ENCODE data around the gene PLXDC1. TPM values are rescaled to one million over a fixed set of nuclear protein-coding genes. Genes with fewer than 3 reads are reported as not detected.

The PLXDC1 gene
- total and polyA plus RNA-seq, 2 of the 13 experiments (the other 11 are each of a cell fraction or from before 2014, with no cell fraction given) = not detected

DNA sequence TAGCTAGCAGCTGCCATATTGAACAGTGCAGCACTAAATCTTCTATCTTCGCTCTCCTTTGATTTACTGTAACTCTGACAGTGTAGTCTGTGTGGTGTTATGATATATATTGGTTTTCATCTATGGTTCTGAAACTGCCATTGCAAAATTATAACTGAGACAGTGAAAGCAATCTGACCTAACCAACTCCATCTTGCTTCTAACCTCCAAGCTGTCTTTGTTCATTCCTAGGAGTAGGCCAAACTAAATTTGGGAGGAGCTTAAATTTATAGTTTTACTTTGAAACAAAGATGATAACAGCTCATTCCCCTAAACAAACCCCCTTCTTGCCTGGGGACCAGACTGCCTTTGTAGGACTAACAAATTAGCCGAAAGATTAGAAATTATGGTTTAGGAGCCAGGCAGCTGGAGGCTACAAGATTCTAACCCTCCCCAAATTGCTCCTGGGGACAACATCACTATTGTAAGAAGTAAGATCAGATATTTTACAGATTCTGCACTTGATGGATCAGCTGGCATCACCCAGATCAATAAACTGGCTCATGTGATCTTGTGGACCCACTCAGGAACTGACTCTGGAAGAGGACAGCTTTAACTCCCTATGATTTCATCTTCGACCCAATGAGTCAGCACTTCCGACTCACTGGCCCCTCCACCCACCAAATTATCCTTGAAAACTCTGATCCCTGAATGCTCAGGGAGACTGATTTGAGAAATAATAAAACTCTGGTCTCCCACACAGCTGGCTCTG is 137.2 kb downstream of the PLXDC1 start (continued):
- TF ChIP-seq KLF16 (CRISPR knock-in tag; IDR thresholded peaks at IDR 0.05) (no peak), RFX5 (IDR thresholded peaks at IDR 0.05; ENCODE audit: low read depth, low read length) (no peak), CHD2 (IDR thresholded peaks at IDR 0.05; ENCODE audit: low read depth, low read length) (no peak), ZFP62 (CRISPR knock-in tag; IDR thresholded peaks at IDR 0.05) (no peak), NFE2 (CRISPR knock-in tag; IDR thresholded peaks at IDR 0.05) (peak; percentile 65; the same call in 1 of the 2 replicates), FOSL2 (CRISPR knock-in tag; IDR thresholded peaks at IDR 0.05) (peak; percentile 79), ZNF782 (CRISPR knock-in tag; IDR thresholded peaks at IDR 0.05; ENCODE audit: borderline replicate concordance) (no peak), ATF7 (IDR thresholded peaks at IDR 0.05) (no peak), ATF7 (CRISPR knock-in tag; IDR thresholded peaks at IDR 0.05) (no peak), ZBTB42 (CRISPR knock-in tag; IDR thresholded peaks at IDR 0.05) (no peak), ZNF678 (CRISPR knock-in tag; IDR thresholded peaks at IDR 0.05) (no peak), KDM3A (CRISPR knock-in tag; IDR thresholded peaks at IDR 0.05; ENCODE audit: low read depth) (no peak), GATAD2A (CRISPR knock-in tag; IDR thresholded peaks at IDR 0.05) (peak; percentile 12; the same call in 1 of the 2 replicates), CHCHD3 (CRISPR knock-in tag; IDR thresholded peaks at IDR 0.05) (no peak), ZNF10 (CRISPR knock-in tag; IDR thresholded peaks at IDR 0.05; ENCODE audit: borderline replicate concordance, low read depth) (no peak)
- TF ChIP-seq, protein P1, sequence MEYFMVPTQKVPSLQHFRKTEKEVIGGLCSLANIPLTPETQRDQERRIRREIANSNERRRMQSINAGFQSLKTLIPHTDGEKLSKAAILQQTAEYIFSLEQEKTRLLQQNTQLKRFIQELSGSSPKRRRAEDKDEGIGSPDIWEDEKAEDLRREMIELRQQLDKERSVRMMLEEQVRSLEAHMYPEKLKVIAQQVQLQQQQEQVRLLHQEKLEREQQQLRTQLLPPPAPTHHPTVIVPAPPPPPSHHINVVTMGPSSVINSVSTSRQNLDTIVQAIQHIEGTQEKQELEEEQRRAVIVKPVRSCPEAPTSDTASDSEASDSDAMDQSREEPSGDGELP (IDR thresholded peaks at IDR 0.05; ENCODE audit: borderline replicate concordance, low read depth) = peak; percentile 66
- TF ChIP-seq, protein P2, sequence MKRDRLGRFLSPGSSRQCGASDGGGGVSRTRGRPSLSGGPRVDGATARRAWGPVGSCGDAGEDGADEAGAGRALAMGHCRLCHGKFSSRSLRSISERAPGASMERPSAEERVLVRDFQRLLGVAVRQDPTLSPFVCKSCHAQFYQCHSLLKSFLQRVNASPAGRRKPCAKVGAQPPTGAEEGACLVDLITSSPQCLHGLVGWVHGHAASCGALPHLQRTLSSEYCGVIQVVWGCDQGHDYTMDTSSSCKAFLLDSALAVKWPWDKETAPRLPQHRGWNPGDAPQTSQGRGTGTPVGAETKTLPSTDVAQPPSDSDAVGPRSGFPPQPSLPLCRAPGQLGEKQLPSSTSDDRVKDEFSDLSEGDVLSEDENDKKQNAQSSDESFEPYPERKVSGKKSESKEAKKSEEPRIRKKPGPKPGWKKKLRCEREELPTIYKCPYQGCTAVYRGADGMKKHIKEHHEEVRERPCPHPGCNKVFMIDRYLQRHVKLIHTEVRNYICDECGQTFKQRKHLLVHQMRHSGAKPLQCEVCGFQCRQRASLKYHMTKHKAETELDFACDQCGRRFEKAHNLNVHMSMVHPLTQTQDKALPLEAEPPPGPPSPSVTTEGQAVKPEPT (CRISPR knock-in tag; IDR thresholded peaks at IDR 0.05; ENCODE audit: low read depth) = no peak
- TF ChIP-seq, protein P3, sequence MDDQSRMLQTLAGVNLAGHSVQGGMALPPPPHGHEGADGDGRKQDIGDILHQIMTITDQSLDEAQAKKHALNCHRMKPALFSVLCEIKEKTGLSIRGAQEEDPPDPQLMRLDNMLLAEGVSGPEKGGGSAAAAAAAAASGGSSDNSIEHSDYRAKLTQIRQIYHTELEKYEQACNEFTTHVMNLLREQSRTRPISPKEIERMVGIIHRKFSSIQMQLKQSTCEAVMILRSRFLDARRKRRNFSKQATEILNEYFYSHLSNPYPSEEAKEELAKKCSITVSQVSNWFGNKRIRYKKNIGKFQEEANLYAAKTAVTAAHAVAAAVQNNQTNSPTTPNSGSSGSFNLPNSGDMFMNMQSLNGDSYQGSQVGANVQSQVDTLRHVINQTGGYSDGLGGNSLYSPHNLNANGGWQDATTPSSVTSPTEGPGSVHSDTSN (CRISPR knock-in tag; IDR thresholded peaks at IDR 0.05; ENCODE audit: borderline replicate concordance) = no peak
- TF ChIP-seq, protein P4, sequence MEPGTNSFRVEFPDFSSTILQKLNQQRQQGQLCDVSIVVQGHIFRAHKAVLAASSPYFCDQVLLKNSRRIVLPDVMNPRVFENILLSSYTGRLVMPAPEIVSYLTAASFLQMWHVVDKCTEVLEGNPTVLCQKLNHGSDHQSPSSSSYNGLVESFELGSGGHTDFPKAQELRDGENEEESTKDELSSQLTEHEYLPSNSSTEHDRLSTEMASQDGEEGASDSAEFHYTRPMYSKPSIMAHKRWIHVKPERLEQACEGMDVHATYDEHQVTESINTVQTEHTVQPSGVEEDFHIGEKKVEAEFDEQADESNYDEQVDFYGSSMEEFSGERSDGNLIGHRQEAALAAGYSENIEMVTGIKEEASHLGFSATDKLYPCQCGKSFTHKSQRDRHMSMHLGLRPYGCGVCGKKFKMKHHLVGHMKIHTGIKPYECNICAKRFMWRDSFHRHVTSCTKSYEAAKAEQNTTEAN (CRISPR knock-in tag; conservative IDR thresholded peaks at IDR 0.05) = no peak
- TF ChIP-seq, protein P5, sequence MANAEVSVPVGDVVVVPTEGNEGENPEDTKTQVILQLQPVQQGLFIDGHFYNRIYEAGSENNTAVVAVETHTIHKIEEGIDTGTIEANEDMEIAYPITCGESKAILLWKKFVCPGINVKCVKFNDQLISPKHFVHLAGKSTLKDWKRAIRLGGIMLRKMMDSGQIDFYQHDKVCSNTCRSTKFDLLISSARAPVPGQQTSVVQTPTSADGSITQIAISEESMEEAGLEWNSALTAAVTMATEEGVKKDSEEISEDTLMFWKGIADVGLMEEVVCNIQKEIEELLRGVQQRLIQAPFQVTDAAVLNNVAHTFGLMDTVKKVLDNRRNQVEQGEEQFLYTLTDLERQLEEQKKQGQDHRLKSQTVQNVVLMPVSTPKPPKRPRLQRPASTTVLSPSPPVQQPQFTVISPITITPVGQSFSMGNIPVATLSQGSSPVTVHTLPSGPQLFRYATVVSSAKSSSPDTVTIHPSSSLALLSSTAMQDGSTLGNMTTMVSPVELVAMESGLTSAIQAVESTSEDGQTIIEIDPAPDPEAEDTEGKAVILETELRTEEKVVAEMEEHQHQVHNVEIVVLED (CRISPR knock-in tag; IDR thresholded peaks at IDR 0.05; ENCODE audit: borderline replicate concordance) = no peak
- TF ChIP-seq, protein P6, sequence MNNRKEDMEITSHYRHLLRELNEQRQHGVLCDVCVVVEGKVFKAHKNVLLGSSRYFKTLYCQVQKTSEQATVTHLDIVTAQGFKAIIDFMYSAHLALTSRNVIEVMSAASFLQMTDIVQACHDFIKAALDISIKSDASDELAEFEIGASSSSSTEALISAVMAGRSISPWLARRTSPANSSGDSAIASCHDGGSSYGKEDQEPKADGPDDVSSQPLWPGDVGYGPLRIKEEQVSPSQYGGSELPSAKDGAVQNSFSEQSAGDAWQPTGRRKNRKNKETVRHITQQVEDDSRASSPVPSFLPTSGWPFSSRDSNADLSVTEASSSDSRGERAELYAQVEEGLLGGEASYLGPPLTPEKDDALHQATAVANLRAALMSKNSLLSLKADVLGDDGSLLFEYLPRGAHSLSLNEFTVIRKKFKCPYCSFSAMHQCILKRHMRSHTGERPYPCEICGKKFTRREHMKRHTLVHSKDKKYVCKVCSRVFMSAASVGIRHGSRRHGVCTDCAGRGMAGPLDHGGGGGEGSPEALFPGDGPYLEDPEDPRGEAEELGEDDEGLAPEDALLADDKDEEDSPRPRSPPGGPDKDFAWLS (CRISPR knock-in tag; IDR thresholded peaks at IDR 0.05; ENCODE audit: borderline replicate concordance) = no peak
